ENCODE measurements around the gene MARK3. TPM values are rescaled to one million over a fixed set of nuclear protein-coding genes. Genes with fewer than 3 reads are reported as not detected.
A peak's percentile ranks its signal among the peaks of the same experiment; 100 is the strongest.
"Not testable (repeated sequence)": the region's sequence is repeated elsewhere in the genome, so short reads cannot be mapped to it uniquely, and the experiment has no call there.

MARK3 gene
- total and polyA plus RNA-seq, 2 donors from 2014 or later = 39.8 to 83.1 TPM

- Histone ChIP-seq H3K4me1 (ENCODE audit: control insufficient read depth in 2 of 3, insufficient read depth in 2 of 3, low read depth in 1 of 3, low read length in 3 of 3) (peaks cover 0 to 54% (median 37%) of the 10 kb centered on the region in 3 donors), H3K9me3 (ENCODE audit: control insufficient read depth in 2 of 3, insufficient read depth in 1 of 3, low read length in 3 of 3) (no peaks in the 10 kb centered on the region), H3K4me3 (ENCODE audit: low read length in 3 of 3) (peak within 1 kb of the TSS; percentile 32 to 48 (median 36)), H3K27ac (ENCODE audit: low read depth in 2 of 2, low read length in 2 of 2) (peak within 1 kb of the TSS; percentile 79 to 85), H3K27me3 (ENCODE audit: control insufficient read depth, insufficient read depth, low read length) (no peaks in the 10 kb centered on the region), H3K36me3 (ENCODE audit: control insufficient read depth in 2 of 3, insufficient read depth in 3 of 3, low read length in 3 of 3) (no peaks in the 10 kb centered on the region), H3K9ac (ENCODE audit: low read length in 3 of 3) (peak within 1 kb of the TSS in 2 of 3 donors; percentile 14 to 46)
- no peak for TF ChIP-seq CTCF (IDR thresholded peaks at IDR 0.05; ENCODE audit: borderline replicate concordance, extremely low read depth, insufficient read depth)
- DNase-seq (peak; percentile 62 to 93 (median 84)), FAIRE-seq (no peak)
- intact Hi-C loops (cut with DNase I) = no loop called here
Observed at GRCh38 chr14:103522649-103523574, 137.7 kb downstream of the MARK3 start, which contains the start of gene CKB. Gene CKB, minus strand, starts transcription at chr14:103522830. Its CDS starts 337 bp downstream, at chr14:103522493.

- FAIRE-seq = no peak
- H3K9ac ChIP-seq (ENCODE audit: low read length in 3 of 3) = peak overlapping the region in 1 of 3 donors; percentile 10
- intact Hi-C loops (cut with DNase I) = no loop called here
- H3K36me3 ChIP-seq (ENCODE audit: control insufficient read depth in 2 of 3, insufficient read depth in 3 of 3, low read length in 3 of 3) = no peaks in the 10 kb centered on the region
- H3K27me3 ChIP-seq (ENCODE audit: control insufficient read depth, insufficient read depth, low read length) = no peaks in the 10 kb centered on the region
- H3K4me1 ChIP-seq (ENCODE audit: control insufficient read depth in 2 of 3, insufficient read depth in 2 of 3, low read depth in 1 of 3, low read length in 3 of 3) = peaks cover 0 to 52% (median 33%) of the 10 kb centered on the region in 3 donors
- no peak for TF ChIP-seq CTCF (IDR thresholded peaks at IDR 0.05; ENCODE audit: borderline replicate concordance, extremely low read depth, insufficient read depth)
- no peaks in the 10 kb centered on the region for H3K9me3 ChIP-seq (ENCODE audit: control insufficient read depth in 2 of 3, insufficient read depth in 1 of 3, low read length in 3 of 3)
- peak overlapping the region in 1 of 3 donors; percentile 43 for H3K4me3 ChIP-seq (ENCODE audit: low read length in 3 of 3)
- DNase-seq = peak in 1 of 5 donors; percentile 48
- no peak overlapping the region for H3K27ac ChIP-seq (ENCODE audit: low read depth in 2 of 2, low read length in 2 of 2)
Observed at GRCh38 chr14:103523575-103523954, 138.3 kb downstream of the MARK3 start.

- H3K4me3 ChIP-seq (ENCODE audit: low read length in 3 of 3) = no peak overlapping the region
- H3K36me3 ChIP-seq (ENCODE audit: control insufficient read depth in 2 of 3, insufficient read depth in 3 of 3, low read length in 3 of 3) = no peaks in the 10 kb centered on the region
- no peaks in the 10 kb centered on the region for H3K9me3 ChIP-seq (ENCODE audit: control insufficient read depth in 2 of 3, insufficient read depth in 1 of 3, low read length in 3 of 3)
- DNase-seq (peak in 1 of 5 donors; percentile 54), FAIRE-seq (no peak)
- TF ChIP-seq CTCF (IDR thresholded peaks at IDR 0.05; ENCODE audit: borderline replicate concordance, extremely low read depth, insufficient read depth) = no peak
- peak overlapping the region; percentile 0 to 28 for H3K27ac ChIP-seq (ENCODE audit: low read depth in 2 of 2, low read length in 2 of 2)
- peaks cover 0 to 45% (median 31%) of the 10 kb centered on the region in 3 donors for H3K4me1 ChIP-seq (ENCODE audit: control insufficient read depth in 2 of 3, insufficient read depth in 2 of 3, low read depth in 1 of 3, low read length in 3 of 3)
- H3K9ac ChIP-seq (ENCODE audit: low read length in 3 of 3) = no peak overlapping the region
- no peaks in the 10 kb centered on the region for H3K27me3 ChIP-seq (ENCODE audit: control insufficient read depth, insufficient read depth, low read length)
- intact Hi-C loops (cut with DNase I) = no loop called here
Observed at GRCh38 chr14:103524002-103524935, 139.1 kb downstream of the MARK3 start.

- peaks cover 0 to 44% (median 38%) of the 10 kb centered on the region in 3 donors for H3K4me1 ChIP-seq (ENCODE audit: control insufficient read depth in 2 of 3, insufficient read depth in 2 of 3, low read depth in 1 of 3, low read length in 3 of 3)
- H3K4me3 ChIP-seq (ENCODE audit: low read length in 3 of 3); H3K27me3 ChIP-seq (ENCODE audit: control insufficient read depth, insufficient read depth, low read length); FAIRE-seq; H3K9me3 ChIP-seq (ENCODE audit: control insufficient read depth in 2 of 3, insufficient read depth in 1 of 3, low read length in 3 of 3); H3K36me3 ChIP-seq (ENCODE audit: control insufficient read depth in 2 of 3, insufficient read depth in 3 of 3, low read length in 3 of 3); intact Hi-C loops (cut with DNase I): not testable (repeated sequence)
- H3K9ac ChIP-seq (ENCODE audit: low read length in 3 of 3) = peak overlapping the region in 1 of 3 donors; percentile 22
- peak overlapping the region; percentile 45 to 81 for H3K27ac ChIP-seq (ENCODE audit: low read depth in 2 of 2, low read length in 2 of 2)
- peak in 3 of 5 donors; percentile 53 to 73 (median 64) for DNase-seq
Observed at GRCh38 chr14:103525430-103526246, 140.4 kb downstream of the MARK3 start.
